ENCODE results near the gene WDR86. TPM values are rescaled to one million over a fixed set of nuclear protein-coding genes. Genes with fewer than 3 reads are reported as not detected.

WDR86 gene
- total RNA-seq, 1 experiment from 2014 or later: not detected

DNA sequence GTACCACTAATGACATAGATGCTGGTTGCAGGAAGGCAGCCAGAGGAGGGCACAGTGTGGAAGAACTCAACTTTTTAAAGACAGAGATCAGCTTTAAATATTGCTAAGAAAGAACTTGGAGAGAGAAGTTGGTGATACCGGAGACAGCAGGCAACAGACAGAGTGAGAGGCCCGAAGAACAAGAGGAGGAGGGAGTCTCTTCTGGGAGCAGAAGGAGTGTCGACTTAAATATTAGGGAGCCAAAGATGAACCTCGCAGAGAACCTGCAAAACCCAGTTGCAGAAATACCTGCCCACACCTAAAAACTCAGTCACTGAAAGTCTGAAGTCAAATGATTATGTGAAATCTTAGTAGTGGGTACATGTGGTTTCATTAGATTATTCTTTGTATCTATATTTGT, 3.4 kb upstream of the WDR86 start:
- CTCF ChIA-PET: no interaction called here

DNA sequence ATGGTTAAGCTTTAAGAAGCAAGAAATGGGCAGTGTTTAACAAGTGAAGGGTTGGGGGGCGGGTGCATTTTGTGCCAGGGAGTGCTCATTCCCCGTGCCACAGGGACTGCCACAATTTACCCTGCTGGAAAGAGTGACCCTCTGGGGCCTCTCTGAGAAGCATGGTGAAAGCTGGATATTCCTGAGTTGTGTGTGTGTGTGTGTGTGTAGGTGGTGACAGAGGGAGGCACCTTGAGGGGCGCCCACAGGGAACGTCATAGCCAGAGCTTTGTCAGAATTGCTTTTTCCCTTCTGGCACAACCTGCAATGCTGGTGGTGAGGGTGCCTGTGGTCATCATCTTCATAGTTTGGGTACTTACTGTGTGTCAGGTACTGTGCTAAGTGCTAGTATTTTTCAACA, 2.5 kb upstream of the WDR86 start:
- no peaks in the 10 kb centered on the region for H4K20me1 ChIP-seq (ENCODE audit: insufficient read depth)
- BruUV-seq (replicated peaks): no TSS peak
- ATAC-seq (no peak), DNase-seq (ENCODE audit: low read depth, low spot score) (no peak)
- H3K79me2 ChIP-seq (ENCODE audit: insufficient read depth, low read length): no peaks in the 10 kb centered on the region
- no peaks in the 10 kb centered on the region for H3K27me3 ChIP-seq (ENCODE audit: insufficient read depth, low read length)
- intact Hi-C loops (cut with micrococcal nuclease): no loop called here
- no peak overlapping the region for H3K4me2 ChIP-seq (ENCODE audit: low read length)
- no peaks in the 10 kb centered on the region for H3K36me3 ChIP-seq (ENCODE audit: control insufficient read depth in 1 of 2, insufficient read depth in 2 of 2, low read length in 2 of 2)
- no peaks in the 10 kb centered on the region for H3K9me2 ChIP-seq (ENCODE audit: insufficient read depth)
- no peaks in the 10 kb centered on the region for H3K9me3 ChIP-seq (ENCODE audit: control insufficient read depth in 1 of 2, insufficient read depth in 1 of 2, low read depth in 1 of 2, low read length in 2 of 2)
- no peak overlapping the region for H3K4me3 ChIP-seq (replicated peaks in 1 of 2; ENCODE audit: low read depth in 1 of 2, low read length in 2 of 2)
- ChIA-PET POLR2A (no interaction called here), CTCF (no interaction called here), RAD21 (ENCODE audit: low non-redundant PET in 1 of 2, low total read pairs in 2 of 2, uncharacterized antibody in 2 of 2, unreplicated experiment in 2 of 2) (no interaction called here)
- no peak overlapping the region for H3K9ac ChIP-seq (ENCODE audit: low read length)
- no peak overlapping the region for H3K27ac ChIP-seq (ENCODE audit: low read depth, low read length)
- no peak overlapping the region for H2AFZ ChIP-seq (ENCODE audit: low read depth, low read length, poor library complexity, severe bottlenecking)
- peaks cover 6 to 7% of the 10 kb centered on the region in 2 experiments; a peak in 2 of 4 replicates for H3K4me1 ChIP-seq (ENCODE audit: control insufficient read depth in 1 of 2, insufficient read depth in 2 of 2, low read length in 2 of 2)
- TF ChIP-seq EZH2 (IDR thresholded peaks at IDR 0.05) (no peak), CBX3 (IDR thresholded peaks at IDR 0.05; ENCODE audit: low read depth) (no peak), CEBPB (IDR thresholded peaks at IDR 0.05; ENCODE audit: low read depth) (no peak), SIN3A (IDR thresholded peaks at IDR 0.05; ENCODE audit: low read depth) (no peak), YY1 (IDR thresholded peaks at IDR 0.05; ENCODE audit: extremely low read depth, insufficient replicate concordance, low read depth, low read length) (no peak), ZNF274 (IDR thresholded peaks at IDR 0.05; ENCODE audit: low read depth, low read length) (no peak), JUND (IDR thresholded peaks at IDR 0.05) (no peak), SP1 (IDR thresholded peaks at IDR 0.05; ENCODE audit: low read depth) (no peak), POLR2AphosphoS5 (IDR thresholded peaks at IDR 0.05; ENCODE audit: low read depth, low read length) (no peak), ELF1 (IDR thresholded peaks at IDR 0.05; ENCODE audit: borderline replicate concordance, low read depth) (no peak), SRF (IDR thresholded peaks at IDR 0.05; ENCODE audit: low read depth) (no peak), EZH2phosphoT487 (IDR thresholded peaks at IDR 0.05; ENCODE audit: borderline replicate concordance) (no peak)
- TF ChIP-seq, protein P1, sequence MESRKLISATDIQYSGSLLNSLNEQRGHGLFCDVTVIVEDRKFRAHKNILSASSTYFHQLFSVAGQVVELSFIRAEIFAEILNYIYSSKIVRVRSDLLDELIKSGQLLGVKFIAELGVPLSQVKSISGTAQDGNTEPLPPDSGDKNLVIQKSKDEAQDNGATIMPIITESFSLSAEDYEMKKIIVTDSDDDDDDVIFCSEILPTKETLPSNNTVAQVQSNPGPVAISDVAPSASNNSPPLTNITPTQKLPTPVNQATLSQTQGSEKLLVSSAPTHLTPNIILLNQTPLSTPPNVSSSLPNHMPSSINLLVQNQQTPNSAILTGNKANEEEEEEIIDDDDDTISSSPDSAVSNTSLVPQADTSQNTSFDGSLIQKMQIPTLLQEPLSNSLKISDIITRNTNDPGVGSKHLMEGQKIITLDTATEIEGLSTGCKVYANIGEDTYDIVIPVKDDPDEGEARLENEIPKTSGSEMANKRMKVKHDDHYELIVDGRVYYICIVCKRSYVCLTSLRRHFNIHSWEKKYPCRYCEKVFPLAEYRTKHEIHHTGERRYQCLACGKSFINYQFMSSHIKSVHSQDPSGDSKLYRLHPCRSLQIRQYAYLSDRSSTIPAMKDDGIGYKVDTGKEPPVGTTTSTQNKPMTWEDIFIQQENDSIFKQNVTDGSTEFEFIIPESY (IDR thresholded peaks at IDR 0.05; ENCODE audit: extremely low read depth, insufficient replicate concordance, low read length): no peak
- TF ChIP-seq, protein P2, sequence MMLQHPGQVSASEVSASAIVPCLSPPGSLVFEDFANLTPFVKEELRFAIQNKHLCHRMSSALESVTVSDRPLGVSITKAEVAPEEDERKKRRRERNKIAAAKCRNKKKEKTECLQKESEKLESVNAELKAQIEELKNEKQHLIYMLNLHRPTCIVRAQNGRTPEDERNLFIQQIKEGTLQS (IDR thresholded peaks at IDR 0.05): no peak
- TF ChIP-seq, protein P3, sequence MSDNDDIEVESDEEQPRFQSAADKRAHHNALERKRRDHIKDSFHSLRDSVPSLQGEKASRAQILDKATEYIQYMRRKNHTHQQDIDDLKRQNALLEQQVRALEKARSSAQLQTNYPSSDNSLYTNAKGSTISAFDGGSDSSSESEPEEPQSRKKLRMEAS (IDR thresholded peaks at IDR 0.05): no peak

More for the DNA sequence above, 3.4 kb upstream of the WDR86 start:
- RAD21 ChIA-PET (ENCODE audit: low non-redundant PET in 1 of 2, low total read pairs in 2 of 2, uncharacterized antibody in 2 of 2, unreplicated experiment in 2 of 2): no interaction called here
- ATAC-seq (no peak), DNase-seq (ENCODE audit: low read depth, low spot score) (no peak)
- no peak overlapping the region for H2AFZ ChIP-seq (ENCODE audit: low read depth, low read length, poor library complexity, severe bottlenecking)
- H3K27ac ChIP-seq (ENCODE audit: low read depth, low read length): no peak overlapping the region
- POLR2A ChIA-PET: interaction anchor here (0.5 kb wide), 1 partner anchor 1937 kb away, joined by 3 read pairs; no protein-coding TSS in a partner anchor
- no TSS peak for BruUV-seq (replicated peaks)
- H3K4me3 ChIP-seq (replicated peaks in 1 of 2; ENCODE audit: low read depth in 1 of 2, low read length in 2 of 2): no peak overlapping the region
- H3K4me1 ChIP-seq (ENCODE audit: control insufficient read depth in 1 of 2, insufficient read depth in 2 of 2, low read length in 2 of 2): peaks cover 6 to 7% of the 10 kb centered on the region in 2 experiments; a peak in 2 of 4 replicates
- no peaks in the 10 kb centered on the region for H3K36me3 ChIP-seq (ENCODE audit: control insufficient read depth in 1 of 2, insufficient read depth in 2 of 2, low read length in 2 of 2)
- no peaks in the 10 kb centered on the region for H3K27me3 ChIP-seq (ENCODE audit: insufficient read depth, low read length)
- no peaks in the 10 kb centered on the region for H4K20me1 ChIP-seq (ENCODE audit: insufficient read depth)
- no peaks in the 10 kb centered on the region for H3K9me3 ChIP-seq (ENCODE audit: control insufficient read depth in 1 of 2, insufficient read depth in 1 of 2, low read depth in 1 of 2, low read length in 2 of 2)
- no peak overlapping the region for H3K4me2 ChIP-seq (ENCODE audit: low read length)
- H3K9ac ChIP-seq (ENCODE audit: low read length): no peak overlapping the region
- TF ChIP-seq JUND (IDR thresholded peaks at IDR 0.05) (no peak), YY1 (IDR thresholded peaks at IDR 0.05; ENCODE audit: extremely low read depth, insufficient replicate concordance, low read depth, low read length) (no peak), EZH2phosphoT487 (IDR thresholded peaks at IDR 0.05; ENCODE audit: borderline replicate concordance) (no peak), CEBPB (IDR thresholded peaks at IDR 0.05; ENCODE audit: low read depth) (no peak), CBX3 (IDR thresholded peaks at IDR 0.05; ENCODE audit: low read depth) (no peak), POLR2A (IDR thresholded peaks at IDR 0.05; ENCODE audit: borderline replicate concordance, extremely low read depth, insufficient read depth, insufficient read length) (no peak), POLR2AphosphoS5 (IDR thresholded peaks at IDR 0.05; ENCODE audit: low read depth, low read length) (no peak), ZNF274 (IDR thresholded peaks at IDR 0.05; ENCODE audit: low read depth, low read length) (no peak)
- TF ChIP-seq, protein P2 (IDR thresholded peaks at IDR 0.05): no peak
- H3K79me2 ChIP-seq (ENCODE audit: insufficient read depth, low read length): no peaks in the 10 kb centered on the region
- intact Hi-C loops (cut with micrococcal nuclease): no loop called here
- H3K9me2 ChIP-seq (ENCODE audit: insufficient read depth): no peaks in the 10 kb centered on the region

Measured in HCT116 (cell line).